KBM-7 (cell line): Measurements from ENCODE around the gene FOXA1.
"Not testable (repeated sequence)": the region's sequence is repeated elsewhere in the genome, so short reads cannot be mapped to it uniquely, and the experiment has no call there.

ENCODE experiments used
- DNase-seq: peaks from one replicate; pipeline ENCODE4 v3.0.0-alpha.2; 2015
- in situ Hi-C: fragments of 300-500 bp; cut with MboI; formaldehyde crosslinking; loops from 2 replicates; pipeline ENCODE4 v1.14.3; 2020; ENCODE audit warnings: low sequenced_read_pairs, low pct_unique_long_range_greater_than_20kb, mixed read lengths

The FOXA1 gene

GRCh38 chr14:37569729-37570128, 25.3 kb downstream of the FOXA1 start:
- in situ Hi-C loops: no loop called here
- DNase-seq: no peak

- DNase-seq: no peak
- in situ Hi-C loops: no loop called here
These were observed 28.2 kb downstream of the FOXA1 start for GRCh38 chr14:37566811-37567371.

- in situ Hi-C loops: no loop called here
- DNase-seq: no peak
These were observed 29.5 kb downstream of the FOXA1 start for GRCh38 chr14:37565550-37565949.

GRCh38 chr14:37563189-37563588, 31.9 kb downstream of the FOXA1 start:
- no peak for DNase-seq
- in situ Hi-C loops: no loop called here

GRCh38 chr14:37559386-37559785, 35.7 kb downstream of the FOXA1 start:
- in situ Hi-C loops: no loop called here
- DNase-seq: no peak

- no peak for DNase-seq
- in situ Hi-C loops: no loop called here
These were observed 36.3 kb downstream of the FOXA1 start for GRCh38 chr14:37558740-37559139.

- in situ Hi-C loops: not testable (repeated sequence)
These were observed 39.5 kb downstream of the FOXA1 start for GRCh38 chr14:37555596-37555995.

GRCh38 chr14:37553935-37554550, 41.0 kb downstream of the FOXA1 start:
- in situ Hi-C loops: no loop called here
- no peak for DNase-seq

More at GRCh38 chr14:37555596-37555995, 39.5 kb downstream of the FOXA1 start:
- DNase-seq: not testable (repeated sequence)

- DNase-seq: no peak
- in situ Hi-C loops: no loop called here
These were observed 43.9 kb downstream of the FOXA1 start for GRCh38 chr14:37551119-37551518.

- no peak for DNase-seq
- in situ Hi-C loops: no loop called here
These were observed 44.5 kb downstream of the FOXA1 start for GRCh38 chr14:37550511-37550910.

- DNase-seq: no peak
- in situ Hi-C loops: no loop called here
These were observed 48.2 kb downstream of the FOXA1 start for GRCh38 chr14:37546621-37547447.

- DNase-seq: no peak
These were observed 49.9 kb downstream of the FOXA1 start for GRCh38 chr14:37545174-37545573.

GRCh38 chr14:37544407-37544806, 50.6 kb downstream of the FOXA1 start:
- in situ Hi-C loops: no loop called here
- no peak for DNase-seq

More at GRCh38 chr14:37545174-37545573, 49.9 kb downstream of the FOXA1 start:
- in situ Hi-C loops: no loop called here

GRCh38 chr14:37539992-37540391, 55.1 kb downstream of the FOXA1 start:
- in situ Hi-C loops: no loop called here
- DNase-seq: no peak
